SK-N-MC (cell line): ENCODE measurements around the gene SLC9A9.

ENCODE experiments used
- EZH2 ChIP-seq: fragments of 200-600 bp; sonication (generic); IDR thresholded peaks from one replicate; pipeline ENCODE4 v1.6.1; 2017; ENCODE audit warnings: antibody characterized with exemption
- FOXP2 ChIP-seq: optimal IDR thresholded peaks from 2 replicates; pipeline ENCODE3; 2011; ENCODE audit warnings: mild to moderate bottlenecking, moderate library complexity; ENCODE audit not compliant: insufficient read depth; ENCODE audit errors: extremely low read length, control extremely low read depth
- POLR2AphosphoS5 ChIP-seq: IDR thresholded peaks from 2 replicates; pipeline ENCODE4 v1.6.1; 2012; ENCODE audit warnings: mild to moderate bottlenecking, low read depth, low read length, borderline replicate concordance

- TF ChIP-seq EZH2 (no peak), POLR2AphosphoS5 (no peak), FOXP2 (no peak)
Observed at GRCh38 chr3:143565951-143566350, 282.3 kb downstream of the SLC9A9 start.
